Activated T-helper 9 cell treated with anti-CD3 and anti-CD28 coated beads, Interleukin-2, amount 50 U/mL, for 16 hours (primary cell): ENCODE measurements around the gene ARHGAP45.

Experiments
- DNase-seq: peaks from one replicate; pipeline ENCODE4 v3.0.0-alpha.2; 2020; ENCODE audit warnings: low read depth

Gene ARHGAP45

DNA sequence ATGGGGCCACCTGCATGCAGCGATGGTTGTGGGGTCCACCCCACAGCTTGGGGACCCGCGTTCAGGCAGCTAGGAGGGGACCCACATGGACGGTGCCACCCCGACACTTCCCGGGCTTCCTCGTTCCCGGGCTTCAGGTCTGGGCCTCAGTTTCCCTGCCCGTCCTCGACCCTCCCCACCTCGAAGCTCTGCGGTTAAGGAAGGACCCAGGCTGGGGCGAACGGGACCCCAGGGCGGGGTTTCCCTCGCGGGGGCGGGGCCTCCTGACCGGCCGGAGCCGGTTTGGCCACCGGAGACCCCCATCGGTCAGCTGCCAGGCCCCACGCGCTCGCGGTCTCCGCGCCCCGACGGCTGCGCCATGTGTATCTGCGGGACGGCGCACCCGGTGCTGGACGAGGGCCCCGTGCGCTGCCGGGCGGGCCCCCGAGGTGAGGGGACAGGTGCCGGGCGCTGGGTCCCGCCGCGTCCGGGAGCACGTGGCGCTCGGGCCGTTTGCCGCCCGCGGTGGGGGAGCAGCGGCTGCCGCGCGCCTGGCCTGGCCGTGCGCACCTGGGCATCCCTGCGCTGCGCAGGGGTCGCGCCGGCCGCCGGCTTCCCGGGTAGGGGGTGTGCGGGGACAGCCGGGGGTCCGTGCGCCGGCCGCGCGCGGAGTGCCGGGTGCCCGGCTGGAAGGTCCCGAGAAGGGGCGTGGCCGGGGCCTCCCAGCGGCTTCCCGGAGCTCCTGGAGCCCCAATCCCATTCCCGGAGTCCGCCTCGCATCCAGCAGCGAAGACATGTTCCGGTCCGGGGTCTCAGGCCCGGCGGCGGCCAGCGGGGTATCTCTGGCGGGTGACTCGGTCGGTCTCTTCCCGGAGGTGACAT lies 4.2 kb downstream of the ARHGAP45 start:
- DNase-seq: no peak

DNA sequence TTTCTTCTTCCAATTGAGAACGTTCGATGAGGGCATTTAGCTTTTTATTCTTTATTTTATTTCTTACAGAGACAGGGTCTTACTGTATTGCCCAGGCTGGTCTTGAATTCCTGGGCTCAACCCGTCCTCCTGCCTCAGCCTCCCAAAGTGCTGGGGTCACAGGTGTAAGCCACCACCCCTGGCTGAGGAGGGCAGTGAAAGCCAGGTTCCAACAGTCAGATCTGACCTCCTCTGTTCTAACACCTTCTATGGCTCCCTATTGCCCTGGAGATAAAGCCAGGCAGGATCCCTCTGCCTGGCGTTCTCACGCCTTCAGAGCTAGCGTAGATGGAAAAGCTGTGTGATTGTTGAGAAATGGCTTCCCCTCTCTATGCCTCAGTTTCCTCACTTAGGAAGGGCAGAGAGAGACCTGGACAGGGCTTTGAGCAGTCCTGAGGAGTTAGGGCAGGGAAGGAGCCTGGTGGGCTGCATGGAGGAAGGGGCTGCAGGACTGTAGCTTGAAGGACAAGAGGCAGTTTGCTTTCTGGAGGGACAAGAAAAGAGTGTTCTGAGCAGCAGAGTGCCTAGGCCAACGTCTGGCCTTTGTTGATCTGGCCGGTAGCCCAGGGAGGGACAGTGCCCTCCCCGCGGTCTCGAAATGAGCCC lies 5.5 kb downstream of the ARHGAP45 start:
- DNase-seq: no peak

DNA sequence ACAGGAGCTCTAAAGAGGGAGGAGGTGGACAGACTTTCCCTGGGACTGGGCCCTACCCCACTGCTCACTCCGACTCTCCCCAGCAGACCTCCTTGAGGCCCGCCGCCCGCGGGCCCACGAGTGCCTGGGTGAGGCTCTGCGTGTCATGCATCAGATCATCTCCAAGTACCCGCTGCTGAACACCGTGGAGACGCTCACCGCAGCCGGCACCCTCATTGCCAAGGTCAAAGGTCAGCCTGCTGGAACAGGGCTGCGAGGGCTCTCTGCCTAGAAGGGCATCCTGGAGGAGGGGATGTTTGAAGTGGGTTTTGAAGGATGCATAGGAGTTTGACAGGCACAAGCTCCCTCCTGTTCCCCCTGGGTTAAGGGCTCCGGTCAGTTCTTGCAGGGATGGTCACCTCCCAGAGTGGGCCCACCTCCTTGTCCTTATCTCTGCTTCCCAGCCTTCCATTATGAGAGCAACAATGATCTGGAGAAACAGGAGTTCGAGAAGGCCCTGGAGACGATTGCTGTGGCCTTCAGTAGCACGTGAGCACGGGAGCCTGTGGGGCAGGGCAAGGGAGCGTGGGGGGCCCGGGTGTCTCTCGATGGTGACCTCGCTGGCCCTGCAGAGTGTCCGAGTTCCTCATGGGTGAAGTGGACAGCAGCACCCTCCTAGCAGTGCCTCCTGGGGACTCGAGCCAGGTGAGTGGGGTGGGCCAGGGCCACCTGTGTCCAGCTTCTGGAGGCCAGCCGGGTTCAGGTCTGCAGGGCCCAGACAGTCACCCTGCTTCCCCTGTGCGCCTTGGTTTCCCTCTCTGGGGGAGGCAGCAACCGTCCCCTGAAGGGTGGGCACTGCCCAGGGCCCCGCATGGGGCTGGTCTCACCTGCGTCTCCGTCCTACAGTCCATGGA lies 6.3 kb downstream of the ARHGAP45 start:
- no peak for DNase-seq

DNA sequence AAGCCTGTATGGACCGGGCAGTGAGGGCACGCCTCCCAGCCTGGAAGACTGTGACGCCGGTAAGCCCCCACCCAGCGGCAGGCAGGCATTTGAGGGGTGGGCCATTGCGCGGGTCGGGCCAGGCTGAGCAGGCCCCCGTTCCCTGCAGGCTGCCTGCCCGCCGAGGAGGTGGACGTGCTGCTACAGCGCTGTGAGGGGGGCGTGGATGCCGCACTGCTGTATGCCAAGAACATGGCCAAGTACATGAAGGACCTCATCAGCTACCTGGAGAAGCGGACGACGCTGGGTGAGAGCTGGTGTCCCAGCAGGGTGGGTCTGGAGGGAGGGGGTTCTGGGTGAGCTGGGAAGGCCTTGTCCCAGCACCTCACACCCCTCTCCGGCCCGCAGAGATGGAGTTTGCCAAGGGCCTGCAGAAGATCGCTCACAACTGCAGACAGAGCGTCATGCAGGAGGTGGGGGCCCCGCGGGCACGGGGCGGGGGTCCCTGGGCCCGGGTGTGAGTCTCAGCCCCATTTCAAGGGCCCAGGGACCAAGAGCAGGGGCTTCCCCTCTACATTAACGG lies 7.1 kb downstream of the ARHGAP45 start:
- DNase-seq: no peak

DNA sequence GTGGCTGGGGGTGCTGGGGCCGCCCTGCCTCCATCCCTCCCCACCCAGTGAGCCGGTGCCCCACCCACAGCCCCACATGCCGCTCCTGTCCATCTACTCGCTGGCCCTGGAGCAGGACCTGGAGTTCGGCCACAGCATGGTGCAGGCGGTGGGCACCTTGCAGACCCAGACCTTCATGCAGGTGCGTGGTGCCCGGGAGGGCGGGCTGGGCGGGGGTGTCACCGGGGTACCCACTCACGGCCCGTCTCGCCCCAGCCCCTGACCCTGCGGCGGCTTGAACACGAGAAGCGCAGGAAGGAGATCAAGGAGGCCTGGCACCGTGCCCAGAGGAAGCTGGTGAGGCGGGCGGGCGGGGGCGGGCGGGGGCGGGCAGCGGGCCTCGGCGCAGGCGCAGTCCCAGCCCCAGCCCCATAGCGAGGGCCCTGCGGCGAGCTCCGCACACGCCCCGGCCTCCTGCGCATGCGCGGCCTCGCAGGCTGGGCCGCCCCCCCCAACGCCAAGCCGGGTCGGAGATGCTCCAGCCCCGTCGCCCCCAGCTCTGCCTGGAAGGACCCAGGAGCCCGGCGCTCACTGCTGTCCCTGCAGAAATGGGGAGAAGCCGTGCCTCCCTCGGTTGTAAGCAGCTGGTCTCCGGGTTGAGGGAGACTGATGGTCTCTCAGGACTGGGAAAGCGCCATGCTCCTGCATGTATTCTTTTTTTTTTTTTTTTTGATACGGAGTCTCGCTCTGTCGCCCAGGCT lies 7.7 kb downstream of the ARHGAP45 start:
- peak; percentile 82 for DNase-seq

DNA sequence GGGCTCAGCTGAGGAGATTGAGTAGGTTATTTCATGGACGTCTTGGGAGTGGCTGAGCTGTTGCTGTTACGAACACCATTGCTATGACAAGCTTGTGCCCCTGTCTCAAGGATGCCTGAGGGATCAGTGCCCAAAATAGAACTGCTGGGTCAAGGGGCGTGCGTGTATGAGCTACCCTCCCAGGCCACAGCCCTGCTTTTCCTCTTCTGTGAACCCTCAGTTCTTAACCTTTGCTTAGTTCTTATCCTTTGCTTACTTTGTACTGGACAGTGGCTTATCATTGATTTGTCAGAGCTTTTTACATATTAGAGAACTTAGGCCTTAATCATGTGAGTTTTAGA lies 9.0 kb downstream of the ARHGAP45 start:
- DNase-seq: no peak

DNA sequence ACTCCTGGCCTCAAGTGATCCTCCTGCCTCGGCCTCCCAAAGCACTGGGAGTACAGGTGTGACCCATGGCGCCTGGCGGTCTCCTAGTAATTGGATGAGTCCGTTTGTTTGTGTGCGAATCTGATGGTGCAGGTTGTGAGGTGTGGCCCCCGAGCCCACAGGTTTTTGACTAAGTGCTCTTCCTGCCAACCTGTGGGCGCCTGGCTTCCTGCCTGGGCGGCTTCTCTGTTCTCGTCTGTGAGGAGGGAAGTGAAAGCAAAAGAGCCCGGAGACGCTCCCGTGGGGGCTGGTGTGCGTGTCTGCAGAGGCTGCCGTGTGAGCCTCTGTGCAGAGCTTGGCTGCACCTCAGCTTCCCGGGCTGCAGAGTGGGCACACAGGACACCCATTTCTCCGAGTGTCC lies 10.0 kb downstream of the ARHGAP45 start:
- DNase-seq: peak; percentile 90

DNA sequence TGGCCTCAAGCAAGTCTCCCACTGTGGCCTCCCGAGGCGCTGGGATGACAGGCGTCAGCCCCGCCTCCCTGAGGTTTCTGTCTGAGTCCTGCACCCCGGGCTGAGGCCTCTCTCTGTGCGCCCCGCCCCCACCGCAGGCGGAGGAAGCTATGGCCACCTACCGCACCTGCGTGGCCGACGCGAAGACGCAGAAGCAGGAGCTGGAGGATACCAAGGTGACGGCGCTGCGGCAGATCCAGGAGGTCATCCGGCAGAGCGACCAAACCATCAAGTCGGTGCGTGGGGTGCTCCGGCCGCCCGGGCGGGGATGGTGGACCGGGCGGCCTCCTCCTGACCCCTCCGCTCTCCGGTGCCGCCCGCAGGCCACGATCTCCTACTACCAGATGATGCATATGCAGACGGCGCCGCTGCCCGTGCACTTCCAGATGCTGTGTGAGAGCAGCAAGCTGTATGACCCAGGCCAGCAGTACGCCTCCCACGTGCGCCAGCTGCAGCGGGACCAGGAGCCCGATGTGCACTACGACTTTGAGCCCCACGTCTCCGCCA lies 12.7 kb downstream of the ARHGAP45 start:
- peak; percentile 60 for DNase-seq

DNA sequence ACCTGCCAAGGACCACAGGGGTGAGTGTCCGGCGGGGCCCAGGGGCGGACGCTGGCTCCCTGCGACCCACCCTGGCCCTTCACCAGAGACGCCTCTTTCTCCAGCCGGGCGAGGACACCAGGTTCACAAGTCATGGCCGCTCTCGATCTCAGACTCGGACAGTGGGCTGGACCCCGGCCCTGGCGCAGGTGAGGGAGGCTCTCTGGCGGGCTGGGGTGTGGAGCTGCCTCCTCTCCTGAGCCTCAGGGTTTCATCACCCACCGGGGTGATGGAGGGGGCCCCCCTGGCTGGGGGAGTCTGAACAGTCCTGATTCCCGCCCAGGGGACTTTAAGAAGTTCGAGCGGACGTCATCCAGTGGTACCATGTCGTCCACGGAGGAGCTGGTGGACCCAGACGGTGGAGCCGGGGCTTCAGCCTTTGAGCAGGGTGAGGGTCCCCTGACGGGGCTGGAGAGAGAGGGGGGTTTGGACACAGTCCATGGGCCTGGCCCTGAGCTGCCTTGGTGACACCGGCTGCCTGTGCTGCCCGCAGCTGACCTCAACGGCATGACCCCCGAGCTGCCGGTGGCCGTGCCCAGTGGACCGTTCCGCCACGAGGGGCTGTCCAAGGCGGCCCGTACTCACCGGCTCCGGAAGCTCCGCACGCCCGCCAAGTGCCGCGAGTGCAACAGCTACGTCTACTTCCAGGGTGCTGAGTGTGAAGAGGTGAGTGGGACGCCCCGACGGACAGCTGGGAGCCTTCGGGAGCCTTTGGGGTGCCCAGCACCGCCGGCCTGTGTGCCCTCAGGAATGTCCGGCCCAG lies 13.6 kb downstream of the ARHGAP45 start:
- DNase-seq: no peak

DNA sequence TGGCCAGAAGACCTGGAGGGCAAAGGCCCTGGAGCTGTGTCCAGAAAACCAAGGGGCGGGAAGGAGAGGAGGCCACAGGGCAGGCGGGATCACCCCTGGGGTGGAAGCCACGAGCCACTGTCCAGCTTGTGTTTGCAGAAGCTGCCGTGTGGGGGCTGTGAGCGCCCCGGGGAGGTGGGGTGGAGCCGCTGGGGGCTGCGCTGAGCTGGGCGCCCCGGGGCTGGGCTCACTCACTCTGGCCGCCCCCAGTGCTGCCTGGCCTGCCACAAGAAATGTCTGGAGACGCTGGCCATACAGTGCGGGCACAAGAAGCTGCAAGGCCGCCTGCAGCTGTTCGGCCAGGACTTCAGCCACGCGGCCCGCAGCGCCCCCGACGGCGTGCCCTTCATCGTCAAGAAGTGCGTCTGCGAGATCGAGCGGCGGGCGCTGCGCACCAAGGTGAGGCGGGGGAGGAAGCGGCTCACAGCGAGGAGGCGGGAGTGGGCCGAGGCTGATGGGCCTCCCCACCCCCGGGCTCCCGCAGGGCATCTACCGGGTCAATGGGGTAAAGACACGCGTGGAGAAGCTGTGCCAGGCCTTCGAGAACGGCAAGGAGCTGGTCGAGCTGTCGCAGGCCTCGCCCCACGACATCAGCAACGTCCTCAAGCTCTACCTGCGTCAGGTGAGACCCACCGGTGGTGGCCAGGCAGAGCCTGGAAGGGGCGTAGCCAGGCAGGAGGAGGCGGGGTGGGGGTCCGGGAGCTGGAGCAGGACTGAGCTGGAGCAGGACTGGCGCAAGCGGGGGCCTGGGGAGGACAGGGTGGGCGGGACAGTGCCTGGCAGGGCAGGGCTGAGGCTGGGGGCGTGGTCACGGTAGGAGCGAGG lies 14.6 kb downstream of the ARHGAP45 start:
- no peak for DNase-seq

DNA sequence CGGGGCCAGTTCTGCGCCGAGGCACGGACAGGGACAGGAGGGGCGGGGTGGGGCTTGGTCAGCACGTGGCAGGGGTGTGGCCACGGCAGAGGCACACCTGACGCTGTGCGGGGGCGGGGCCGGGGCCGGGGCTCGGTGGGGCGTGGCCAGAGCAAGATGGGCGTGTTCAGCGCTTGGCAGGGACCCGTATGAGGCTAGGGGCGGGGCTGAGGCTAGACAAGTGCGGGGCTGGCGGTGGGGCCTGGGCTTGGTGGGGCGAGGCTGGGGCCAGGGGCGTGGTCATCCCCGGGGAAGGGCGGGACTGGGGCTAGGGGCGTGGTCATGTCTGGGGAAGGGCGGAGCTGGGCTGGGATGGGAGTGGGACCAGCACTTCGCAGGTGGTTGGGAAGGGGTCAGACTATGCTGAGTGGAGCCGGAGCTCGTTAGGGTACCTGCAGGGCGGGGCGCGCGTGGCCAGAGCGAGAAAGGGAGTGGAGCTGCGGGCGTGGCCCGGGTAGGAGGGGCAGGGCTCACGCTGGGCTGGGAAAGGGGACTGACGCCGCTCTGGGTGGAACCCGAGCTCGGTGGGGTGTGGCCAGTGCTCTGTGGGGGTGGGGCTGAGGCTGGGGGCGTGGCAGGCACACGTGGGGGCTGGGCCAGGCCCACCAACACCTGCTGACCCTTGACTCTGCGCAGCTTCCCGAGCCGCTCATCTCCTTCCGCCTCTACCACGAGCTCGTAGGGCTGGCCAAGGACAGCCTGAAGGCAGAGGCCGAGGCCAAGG lies 15.4 kb downstream of the ARHGAP45 start:
- peak; percentile 59 for DNase-seq

DNA sequence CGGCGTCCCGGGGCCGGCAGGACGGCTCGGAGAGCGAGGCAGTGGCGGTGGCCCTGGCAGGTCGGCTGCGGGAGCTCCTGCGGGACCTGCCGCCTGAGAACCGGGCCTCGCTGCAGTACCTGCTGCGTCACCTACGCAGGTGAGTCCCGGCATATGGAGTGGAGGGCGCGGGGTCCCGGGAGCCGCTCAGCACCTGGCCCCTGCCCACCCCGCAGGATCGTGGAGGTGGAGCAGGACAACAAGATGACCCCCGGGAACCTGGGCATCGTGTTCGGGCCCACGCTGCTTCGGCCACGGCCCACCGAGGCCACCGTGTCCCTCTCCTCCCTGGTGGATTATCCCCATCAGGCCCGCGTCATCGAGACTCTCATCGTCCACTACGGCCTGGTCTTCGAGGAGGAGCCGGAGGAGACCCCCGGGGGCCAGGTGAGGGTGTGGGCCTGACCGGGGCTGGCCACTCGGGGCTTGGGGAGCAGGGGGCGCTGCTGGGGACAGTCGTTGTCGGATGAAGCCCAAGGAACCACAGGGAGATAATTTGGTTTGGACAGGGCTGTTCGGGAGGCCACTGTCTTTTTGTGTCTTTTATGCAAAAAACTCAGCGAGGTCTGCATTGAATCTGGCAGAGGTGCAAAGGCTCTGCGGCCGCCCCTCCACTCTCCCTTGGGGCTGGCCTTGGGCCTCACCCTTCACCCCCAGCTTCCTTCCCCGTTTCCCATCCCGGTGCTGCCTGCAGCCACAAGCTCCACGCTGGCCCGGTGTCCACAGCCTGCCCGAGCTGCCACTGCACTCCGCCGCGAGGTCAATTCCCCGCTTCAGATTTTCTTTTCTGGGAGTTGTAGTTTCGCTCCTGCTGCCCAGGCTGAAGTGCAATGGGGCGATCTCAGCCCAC lies 16.2 kb downstream of the ARHGAP45 start:
- no peak for DNase-seq

DNA sequence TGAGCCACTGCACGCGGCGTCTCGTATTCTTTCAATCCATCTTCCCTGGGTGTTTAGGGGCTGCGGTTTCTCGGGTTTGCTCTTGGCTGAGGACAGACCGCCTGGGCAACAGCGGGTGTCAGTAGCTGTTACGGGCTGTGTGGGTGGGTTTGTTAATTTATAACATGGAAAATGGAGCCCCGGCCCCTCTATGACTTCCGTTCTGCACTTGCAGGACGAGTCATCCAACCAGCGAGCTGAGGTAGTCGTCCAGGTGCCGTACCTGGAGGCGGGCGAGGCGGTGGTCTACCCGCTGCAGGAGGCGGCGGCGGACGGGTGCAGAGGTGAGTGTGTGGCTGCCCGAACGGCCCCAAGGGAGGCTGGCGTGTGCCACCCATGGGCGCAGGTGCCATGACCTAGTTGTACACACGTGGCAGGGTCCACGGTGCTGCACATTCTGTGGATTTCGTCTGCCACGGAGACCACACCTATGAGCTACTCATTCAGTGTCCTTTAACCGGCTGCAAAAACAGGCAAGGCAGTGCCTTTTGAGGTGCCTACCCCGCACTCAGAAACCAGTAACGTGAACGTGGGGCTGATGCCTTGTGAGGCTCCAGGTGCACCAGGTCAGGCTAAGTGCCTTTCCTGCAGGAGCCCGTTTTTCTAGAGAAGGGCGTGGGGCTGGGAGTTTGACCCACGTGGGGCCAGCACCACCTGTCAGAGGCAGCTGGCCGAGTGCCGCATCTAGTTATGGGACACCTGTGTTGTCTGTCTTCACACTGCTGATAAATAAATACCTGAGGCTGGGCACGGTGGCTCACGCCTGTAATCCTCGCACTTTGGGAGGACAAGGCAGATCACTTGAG lies 17.3 kb downstream of the ARHGAP45 start:
- DNase-seq: no peak

DNA sequence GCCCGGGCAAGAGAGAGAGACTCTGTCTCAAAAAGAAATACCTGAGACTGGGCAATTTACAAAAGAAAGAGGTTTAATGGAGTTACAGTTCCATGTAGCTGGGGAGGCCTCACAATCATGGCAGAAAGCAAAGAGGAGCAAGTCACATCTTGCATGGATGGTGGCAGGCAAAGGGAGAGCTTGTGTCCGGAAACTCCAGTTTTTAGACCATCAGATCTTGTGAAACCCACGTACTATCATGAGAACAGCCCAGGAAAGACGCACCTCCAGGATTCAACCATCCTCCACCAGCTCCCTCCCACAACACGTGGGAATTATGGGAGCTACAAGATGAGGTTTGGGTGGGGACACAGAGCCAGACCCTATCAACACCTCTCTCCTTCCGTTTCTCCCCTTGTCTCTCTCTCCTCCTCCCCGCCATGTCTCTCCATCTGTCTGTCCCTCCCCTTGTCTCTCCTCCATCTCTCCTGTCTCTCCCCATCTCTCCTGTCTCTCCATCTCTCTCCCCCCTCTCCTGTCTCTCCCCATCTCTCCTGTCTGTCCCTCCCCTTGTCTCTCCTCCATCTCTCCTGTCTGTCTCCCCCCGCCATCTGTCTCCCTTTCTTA lies 18.2 kb downstream of the ARHGAP45 start:
- DNase-seq: no peak

DNA sequence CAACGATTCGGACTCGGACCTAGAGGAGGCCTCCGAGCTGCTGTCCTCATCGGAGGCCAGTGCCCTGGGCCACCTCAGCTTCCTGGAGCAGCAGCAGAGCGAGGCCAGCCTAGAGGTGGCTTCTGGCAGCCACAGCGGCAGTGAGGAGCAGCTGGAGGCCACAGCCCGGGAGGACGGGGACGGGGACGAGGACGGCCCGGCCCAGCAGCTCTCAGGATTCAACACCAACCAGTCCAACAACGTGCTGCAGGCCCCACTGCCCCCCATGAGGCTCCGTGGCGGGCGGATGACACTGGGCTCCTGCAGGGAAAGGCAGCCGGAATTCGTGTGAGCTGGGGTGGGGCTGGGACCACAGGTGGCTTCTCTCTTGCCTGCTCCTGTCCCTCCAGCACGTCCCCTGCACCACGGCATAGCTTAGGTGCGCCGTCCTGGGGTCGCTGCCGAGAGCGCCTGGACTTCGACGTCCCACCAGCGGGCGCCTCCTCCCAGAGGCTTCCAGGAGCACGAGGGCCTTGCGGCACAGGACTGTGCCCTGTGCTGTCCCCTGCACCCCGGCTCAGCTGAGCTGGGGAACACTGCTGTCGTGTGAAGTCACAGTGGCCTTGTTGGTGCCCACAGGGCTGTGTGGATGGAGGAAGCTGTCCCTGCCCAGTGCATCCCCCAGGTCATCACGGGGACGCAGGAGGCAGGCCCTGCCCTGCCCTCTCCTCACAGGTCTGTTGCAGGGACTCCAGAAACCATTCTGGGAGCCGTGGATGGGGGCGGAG lies 18.9 kb downstream of the ARHGAP45 start:
- no peak for DNase-seq

DNA sequence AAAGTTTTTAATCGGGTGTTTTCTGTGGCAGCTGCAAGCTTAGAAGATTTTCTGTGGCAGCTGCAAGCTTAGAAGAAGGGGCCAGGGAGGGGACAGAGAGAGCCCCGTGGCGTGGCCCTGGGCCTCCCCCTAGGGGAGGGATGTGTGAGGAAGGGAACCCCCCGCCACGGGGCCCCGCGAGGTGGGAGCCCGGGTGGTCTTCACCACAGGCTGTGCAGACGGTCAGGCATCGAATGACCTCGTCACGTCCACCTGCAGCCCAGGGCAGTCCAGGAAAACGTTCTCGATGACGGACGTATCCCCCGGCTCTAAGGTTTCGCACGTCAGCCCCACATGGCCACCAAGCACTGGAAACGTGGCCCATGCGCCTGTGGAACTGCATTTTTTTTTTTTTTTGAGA lies 19.6 kb downstream of the ARHGAP45 start:
- no peak for DNase-seq
